K562 (cell line): ENCODE results near the gene PLXNA2. TPM values are rescaled to one million over a fixed set of nuclear protein-coding genes. Genes with fewer than 3 reads are reported as not detected.

Experiments used
- HMGXB4 ChIP-seq: sonication (generic); formaldehyde crosslinking; IDR thresholded peaks from 2 replicates; pipeline ENCODE4 v1.8.1; 2023; ENCODE audit warnings: mild to moderate bottlenecking, missing genetic modification reagents
- MYNN ChIP-seq, 2 experiments: sonication (generic); formaldehyde crosslinking in 1 of 2; IDR thresholded peaks; 2 replicates each; pipeline versions ENCODE4 v1.5.0 to v1.6.1; 2016 to 2020; ENCODE audit warnings: antibody characterized with exemption in 1 of 2, missing genetic modification reagents in 1 of 2
- TBL1XR1 ChIP-seq, 2 experiments: IDR thresholded peaks; 2 replicates each; pipeline ENCODE4 v1.6.1; 2012; ENCODE audit warnings: improper control_type of control experiment in 2 of 2, low read length in 2 of 2, mild to moderate bottlenecking in 1 of 2
- ZBTB49 ChIP-seq: sonication (generic); formaldehyde crosslinking; IDR thresholded peaks from 2 replicates; pipeline ENCODE4 v1.8.0; 2022; ENCODE audit warnings: missing genetic modification reagents, mild to moderate bottlenecking, borderline replicate concordance
- ZFPM2 ChIP-seq: fragments of 250-450 bp; sonication (Bioruptor Pico); IDR thresholded peaks from 2 replicates; pipeline ENCODE4 v1.5.1; 2022; ENCODE audit warnings: mild to moderate bottlenecking
- ZNF12 ChIP-seq: sonication (generic); formaldehyde crosslinking; IDR thresholded peaks from 2 replicates; pipeline ENCODE4 v1.4.0; 2020; ENCODE audit warnings: mild to moderate bottlenecking, missing genetic modification reagents
- polyA plus RNA-seq, 8 experiments: library from polyadenylated mRNA; depleted of rRNA in 4 of 8; stranded (reverse) in 5 of 8; unstranded in 3 of 8; fragments of >200 nt; fragmentation: Nextera tagmentation in 2 of 8; fragmentation: Illumina TruSeq in 1 of 8; extraction: Ambion mirVana in 2 of 8; extraction: Trizol in 1 of 8; gene quantifications; 2 replicates each; pipeline versions ENCODE4 v1.2.1 to v1.2.3, GENCODE V29; 2011 to 2014; ENCODE audit warnings: inconsistent platforms in 1 of 8, missing spikeins in 1 of 8
- total RNA-seq, 7 experiments: library from RNA; depleted of rRNA in 6 of 7; stranded (reverse); fragments of >200 nt in 6 of 7; fragmentation: Illumina TruSeq in 2 of 7; extraction: Trizol in 2 of 7; gene quantifications; 2 replicates each; pipeline versions ENCODE4 v1.2.1 to v1.2.3, GENCODE V29; 2011 to 2021; ENCODE audit warnings: low replicate concordance in 1 of 7

PLXNA2 gene
- total and polyA plus RNA-seq, 9 of the 15 experiments (the other 6 are each of a cell fraction or from before 2014, with no cell fraction given), result 0.01 to 1.3 (median 0.32) TPM

- TF ChIP-seq HMGXB4, result no peak
- TF ChIP-seq ZFPM2, result no peak
- no peak for TF ChIP-seq ZBTB49 (CRISPR knock-in tag)
- no peak for TF ChIP-seq MYNN (IDR thresholded peaks at IDR 0.05)
- TF ChIP-seq MYNN (CRISPR knock-in tag; IDR thresholded peaks at IDR 0.05), result no peak
- no peak for TF ChIP-seq TBL1XR1 (IDR thresholded peaks at IDR 0.05; ENCODE audit: low read length in 2 of 2)
- TF ChIP-seq ZNF12 (CRISPR knock-in tag), result no peak
These were observed 231.5 kb downstream of the PLXNA2 start (continued) for GRCh38 chr1:208012721-208013120.
